SK-N-SH treated with all-trans-retinoic acid at 6 μM for 48 hours (cell line): ENCODE measurements around the gene PHKA2.

Experiments used
- ARNTL ChIP-seq: fragments of 450-650 bp; formaldehyde crosslinking; IDR thresholded peaks from 2 replicates; pipeline ENCODE4 v1.5.0; 2020; ENCODE audit warnings: low read depth, mild to moderate bottlenecking, moderate library complexity, borderline replicate concordance
- CREB5 ChIP-seq: fragments of 250-450 bp; sonication (Bioruptor Pico); IDR thresholded peaks from 2 replicates; pipeline ENCODE4 v1.5.1; 2020; ENCODE audit warnings: low read depth, mild to moderate bottlenecking, moderate library complexity
- CSDC2 ChIP-seq: fragments of 250-450 bp; sonication (Bioruptor Pico); IDR thresholded peaks from 2 replicates; pipeline ENCODE4 v1.5.0; 2020; ENCODE audit warnings: mild to moderate bottlenecking, moderate library complexity
- CSRNP3 ChIP-seq: fragments of 250-450 bp; sonication (Bioruptor Pico); IDR thresholded peaks from 2 replicates; pipeline ENCODE4 v1.5.1; 2021; ENCODE audit warnings: mild to moderate bottlenecking, moderate library complexity
- OSR1 ChIP-seq: fragments of 250-450 bp; sonication (Bioruptor Pico); IDR thresholded peaks from 2 replicates; pipeline ENCODE4 v1.8.0; 2022; ENCODE audit warnings: moderate library complexity, mild to moderate bottlenecking, inconsistent platforms
- POU6F1 ChIP-seq: fragments of 250-450 bp; sonication (Bioruptor Pico); IDR thresholded peaks from 2 replicates; pipeline ENCODE4 v1.8.0; 2021; ENCODE audit warnings: low read depth, mild to moderate bottlenecking, moderate library complexity, borderline replicate concordance
- RARB ChIP-seq: fragments of 250-450 bp; sonication (Bioruptor Pico); IDR thresholded peaks from 2 replicates; pipeline ENCODE4 v1.8.0; 2021; ENCODE audit warnings: mild to moderate bottlenecking, moderate library complexity
- SNAI2 ChIP-seq: fragments of 250-450 bp; sonication (Bioruptor Pico); IDR thresholded peaks from 2 replicates; pipeline ENCODE4 v1.5.0; 2020; ENCODE audit warnings: mild to moderate bottlenecking, moderate library complexity
- TCF4 ChIP-seq: fragments of 250-450 bp; sonication (Bioruptor Pico); IDR thresholded peaks from 2 replicates; pipeline ENCODE4 v1.8.0; 2021; ENCODE audit warnings: mild to moderate bottlenecking, moderate library complexity, borderline replicate concordance
- ZFP30 ChIP-seq: fragments of 450-650 bp; formaldehyde crosslinking; IDR thresholded peaks from 2 replicates; pipeline ENCODE4 v1.5.0; 2022; ENCODE audit warnings: mild to moderate bottlenecking, moderate library complexity
- ZNF8 ChIP-seq: fragments of 450-650 bp; formaldehyde crosslinking; IDR thresholded peaks from 2 replicates; pipeline ENCODE4 v1.5.0; 2020; ENCODE audit warnings: mild to moderate bottlenecking, moderate library complexity

- TF ChIP-seq OSR1 (CRISPR knock-in tag) (no peak), ZFP30 (CRISPR knock-in tag) (no peak), ARNTL (CRISPR knock-in tag) (no peak), POU6F1 (CRISPR knock-in tag) (no peak), CSDC2 (CRISPR knock-in tag) (no peak), CSRNP3 (no peak), ZNF8 (CRISPR knock-in tag) (no peak), RARB (CRISPR knock-in tag) (no peak), TCF4 (CRISPR knock-in tag) (no peak), SNAI2 (no peak), CREB5 (CRISPR knock-in tag) (no peak)
These were observed 46.7 kb downstream of the PHKA2 start for GRCh38 chrX:18937173-18937572.
